Kidney epithelial cell (primary cell): ENCODE data around the gene NEUROG3. TPM values are rescaled to one million over a fixed set of nuclear protein-coding genes. Genes with fewer than 3 reads are reported as not detected.
"Not testable (repeated sequence)": the region's sequence is repeated elsewhere in the genome, so short reads cannot be mapped to it uniquely, and the experiment has no call there.

Experiments used
- DNase-seq: peaks from one replicate; pipeline ENCODE4 v3.0.0-alpha.2; 2010; ENCODE audit warnings: low read depth
- H3K27me3 ChIP-seq: 2 replicates; pipeline ENCODE4 v1.6.0; 2011; ENCODE audit warnings: low read length; ENCODE audit not compliant: control insufficient read depth, insufficient read depth
- H3K36me3 ChIP-seq: 2 replicates; pipeline ENCODE4 v1.5.1; 2011; ENCODE audit warnings: low read length; ENCODE audit not compliant: control insufficient read depth, insufficient read depth
- H3K4me3 ChIP-seq: 2 replicates; pipeline ENCODE4 v1.5.1; 2011; ENCODE audit warnings: low read depth, mild to moderate bottlenecking, control low read depth, low read length
- CTCF ChIP-seq: IDR thresholded peaks from 2 replicates; pipeline ENCODE4 v1.5.1; 2011; ENCODE audit warnings: mild to moderate bottlenecking, moderate library complexity, low read length, control low read depth, inconsistent platforms; ENCODE audit not compliant: insufficient read depth, poor library complexity, severe bottlenecking
- total RNA-seq: library from RNA; depleted of rRNA; stranded (reverse); fragments of >200 nt; gene quantifications from 2 replicates; pipeline ENCODE4 v1.2.3, GENCODE V29; 2015

Gene NEUROG3
- total RNA-seq, 1 donor from 2014 or later = not detected

DNA sequence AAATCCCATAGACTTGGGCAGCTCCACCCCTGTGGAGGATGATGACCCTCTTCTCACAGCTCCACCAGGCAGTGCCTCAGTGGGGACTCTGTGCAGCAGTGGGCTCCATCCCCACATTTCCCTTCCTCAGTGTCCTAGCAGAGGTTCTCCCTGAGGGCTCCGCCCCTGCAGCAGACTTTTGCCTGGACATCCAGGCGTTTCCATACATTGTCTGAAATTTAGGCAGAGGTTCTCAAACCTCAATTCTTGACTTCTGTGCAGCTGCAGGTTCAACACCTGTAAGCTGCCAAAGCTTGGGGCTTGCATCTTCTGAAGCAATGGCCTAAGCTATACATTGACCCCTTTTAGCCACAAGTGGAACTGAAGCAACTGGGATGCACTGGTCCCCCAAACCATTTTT is 31.8 kb downstream of the NEUROG3 start:
- DNase-seq = no peak
- no peak for TF ChIP-seq CTCF

DNA sequence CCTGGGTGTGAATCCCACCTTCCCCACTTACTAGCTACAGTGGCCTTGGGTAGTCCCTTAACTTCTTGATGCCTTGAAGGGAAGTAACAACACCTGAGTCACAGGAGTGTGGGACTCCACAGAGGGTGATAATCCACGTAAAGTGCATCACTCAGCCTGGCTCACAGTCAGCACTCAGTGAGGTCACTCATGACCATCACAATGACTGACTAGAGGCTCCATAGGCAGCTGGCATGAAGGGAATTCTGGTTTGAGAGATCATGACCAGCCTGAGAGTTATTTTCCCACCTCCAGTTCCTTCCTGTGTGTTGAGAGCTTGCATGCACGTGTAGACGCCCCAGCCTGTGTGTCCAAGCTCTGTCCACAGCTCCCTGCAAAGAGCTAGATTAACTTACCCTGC is 34.8 kb downstream of the NEUROG3 start:
- no peaks in the 10 kb centered on the region for H3K36me3 ChIP-seq
- no peak for DNase-seq
- H3K4me3 ChIP-seq = no peak overlapping the region
- TF ChIP-seq CTCF = no peak
- no peaks in the 10 kb centered on the region for H3K27me3 ChIP-seq

More for the DNA sequence above, 31.8 kb downstream of the NEUROG3 start:
- H3K36me3 ChIP-seq = no peaks in the 10 kb centered on the region
- no peaks in the 10 kb centered on the region for H3K27me3 ChIP-seq
- no peak overlapping the region for H3K4me3 ChIP-seq

GRCh38 chr10:69537449-69537848 is 35.8 kb downstream of the NEUROG3 start:
- no peak overlapping the region for H3K4me3 ChIP-seq
- H3K27me3 ChIP-seq = no peaks in the 10 kb centered on the region
- no peak for DNase-seq
- no peaks in the 10 kb centered on the region for H3K36me3 ChIP-seq
- no peak for TF ChIP-seq CTCF

DNA sequence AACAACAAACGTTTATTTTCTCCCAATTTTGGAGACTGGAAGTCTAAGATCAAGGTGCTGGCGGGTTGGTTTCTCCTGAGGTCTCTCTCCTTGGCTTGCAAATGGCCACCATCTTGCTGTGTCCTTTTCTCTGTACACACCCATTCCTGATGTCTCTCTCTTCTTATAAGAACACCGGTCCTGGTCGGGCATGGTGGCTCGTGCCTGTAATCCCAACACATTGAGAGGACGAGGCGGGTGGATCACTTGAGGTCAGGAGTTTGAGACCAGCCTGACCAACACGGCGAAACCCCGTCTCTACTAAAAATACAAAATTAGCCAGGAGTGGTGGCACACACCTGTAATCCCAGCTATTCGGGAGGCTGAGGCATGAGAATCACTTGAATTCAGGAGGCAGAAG is 36.7 kb downstream of the NEUROG3 start:
- not testable (repeated sequence) for H3K36me3 ChIP-seq, H3K4me3 ChIP-seq, H3K27me3 ChIP-seq, DNase-seq

DNA sequence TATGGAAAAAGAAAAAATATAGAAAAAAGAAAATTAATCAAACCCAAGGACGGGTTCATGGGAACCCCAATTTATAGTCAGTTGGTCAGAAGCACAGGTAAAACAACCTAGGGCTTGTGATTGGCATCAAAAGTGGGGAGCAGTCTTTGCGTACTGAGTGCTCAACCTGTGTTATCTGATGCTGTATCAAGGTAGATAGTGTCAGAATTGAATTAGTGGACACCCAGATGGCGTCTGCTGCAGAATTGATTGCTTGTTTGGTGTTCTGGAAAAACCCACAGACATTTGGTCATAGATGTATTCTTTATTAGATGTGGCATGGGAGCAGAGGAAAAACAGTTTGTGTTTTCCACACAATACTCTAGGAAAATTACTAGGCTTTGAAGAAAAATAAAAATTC is 39.6 kb downstream of the NEUROG3 start:
- Histone ChIP-seq H3K36me3 (no peaks in the 10 kb centered on the region), H3K27me3 (no peaks in the 10 kb centered on the region), H3K4me3 (no peak overlapping the region)
- no peak for DNase-seq
- TF ChIP-seq CTCF = no peak

GRCh38 chr10:69527961-69528360 is 45.3 kb downstream of the NEUROG3 start:
- Histone ChIP-seq H3K36me3 (no peaks in the 10 kb centered on the region), H3K4me3 (no peak overlapping the region), H3K27me3 (no peaks in the 10 kb centered on the region)
- no peak for DNase-seq
- no peak for TF ChIP-seq CTCF

Other genes with a start within 250 kb of the NEUROG3 start
- 0.27 TPM in 1 of 2 replicates, not detected in the other for gene TACR2, start 156.5 kb downstream of the NEUROG3 start, total RNA-seq
- gene TSPAN15, start 122.0 kb downstream of the NEUROG3 start, total RNA-seq = 19.4 and 22.4 TPM in 2 replicates
- 10.3 and 14.0 TPM in 2 replicates for gene FAM241B, start 56.8 kb upstream of the NEUROG3 start, total RNA-seq
- 0.41 and 1.7 TPM in 2 replicates for gene COL13A1, start 228.5 kb upstream of the NEUROG3 start, total RNA-seq